Fibroblast of the aortic adventitia (primary cell): ENCODE results near the gene NOS1. TPM values are rescaled to one million over a fixed set of nuclear protein-coding genes. Genes with fewer than 3 reads are reported as not detected.

Source experiments
- total RNA-seq: library from RNA; depleted of rRNA; stranded (reverse); fragments of >200 nt; gene quantifications from 2 replicates; pipeline ENCODE4 v1.2.3, GENCODE V29; 2012; ENCODE audit warnings: low replicate concordance

The NOS1 gene
- total RNA-seq, 1 donor: not detected

Other genes with a start within 250 kb of the NOS1 start
- 41.5 and 44.8 TPM in 2 replicates for gene FBXO21, start 171.2 kb downstream of the NOS1 start, total RNA-seq